Gastrocnemius medialis (tissue), 4 donors: ENCODE measurements around the gene BOD1L1. TPM values are rescaled to one million over a fixed set of nuclear protein-coding genes. Genes with fewer than 3 reads are reported as not detected.

Experiments used
- ATAC-seq, 2 donors: fragments of 150-250 bp; one replicate each; pipeline ENCODE4 v1.9.1; 2016
- DNase-seq, 2 donors: peaks; one replicate each; pipeline ENCODE4 v3.0.0-alpha.2; 2019
- H3K27ac ChIP-seq, 4 donors: fragments of 200-600 bp; sonication (generic); 1 replicate in 1 of 4; 2 replicates in 3 of 4; pipeline ENCODE4 v1.5.1; 2016 to 2018; ENCODE audit warnings: mild to moderate bottlenecking in 2 of 4, moderate library complexity in 1 of 4
- H3K27me3 ChIP-seq, 3 donors: fragments of 200-600 bp; sonication (generic) in 2 of 3; 1 replicate in 1 of 3; 2 replicates in 2 of 3; pipeline versions ENCODE4 v1.5.1 to v1.6.0; 2016 to 2019; ENCODE audit warnings: mild to moderate bottlenecking in 1 of 3, moderate library complexity in 1 of 3
- H3K36me3 ChIP-seq, 2 donors: fragments of 200-600 bp; sonication (generic) in 1 of 2; one replicate each; pipeline ENCODE4 v1.5.1; 2017 to 2018
- H3K4me1 ChIP-seq, 2 donors: fragments of 200-600 bp; sonication (generic) in 1 of 2; one replicate each; pipeline ENCODE4 v1.5.1; 2016 to 2017; ENCODE audit warnings: mild to moderate bottlenecking in 2 of 2
- H3K4me3 ChIP-seq, 4 donors: fragments of 200-600 bp; sonication (generic) in 3 of 4; 1 replicate in 1 of 4; 2 replicates in 3 of 4; pipeline ENCODE4 v1.5.1; 2016 to 2019; ENCODE audit warnings: mild to moderate bottlenecking in 2 of 4
- H3K9me3 ChIP-seq, 3 donors: fragments of 200-600 bp; sonication (generic) in 2 of 3; 1 replicate in 1 of 3; 2 replicates in 2 of 3; pipeline ENCODE4 v1.5.1; 2016 to 2019
- POLR2A ChIP-seq, 2 donors: fragments of 450-650 bp; IDR thresholded peaks; one replicate each; pipeline ENCODE4 v1.6.1; 2017; ENCODE audit warnings: antibody characterized with exemption in 2 of 2, mild to moderate bottlenecking in 2 of 2, moderate library complexity in 2 of 2
- in situ Hi-C, 4 donors: fragments of 200-750 bp; cut with MboI; loops; one replicate each; pipeline versions ENCODE4 v1.15.0 to v1.8.0; 2017; ENCODE audit warnings: low sequenced_read_pairs in 4 of 4
- intact Hi-C: fragments of 100-400 bp; cut with DNase I; formaldehyde crosslinking; loops from one replicate; pipeline ENCODE4 v1.15.1; 2023; ENCODE audit warnings: low total_unique reads
- total RNA-seq, 4 donors: library from RNA; depleted of rRNA; stranded (reverse); fragments of >200 nt; gene quantifications; one replicate each; pipeline versions ENCODE4 v1.1.0 to v1.2.3, GENCODE V29; 2016
- TF ChIP-seq, protein P1 (sequence below), 5 experiments: fragments of 450-650 bp in 3 of 5; fragments of 200-600 bp in 2 of 5; sonication (generic) in 2 of 5; IDR thresholded peaks in 4 of 5; conservative IDR thresholded peaks in 1 of 5; 1 replicate in 4 of 5; 2 replicates in 1 of 5; pipeline ENCODE4 v1.5.1; 2016 to 2019; ENCODE audit warnings: antibody characterized with exemption in 5 of 5, mild to moderate bottlenecking in 3 of 5, moderate library complexity in 3 of 5

Gene BOD1L1
- total RNA-seq, 4 donors from 2014 or later: 11.9 to 14.7 (median 13.0) TPM

DNA sequence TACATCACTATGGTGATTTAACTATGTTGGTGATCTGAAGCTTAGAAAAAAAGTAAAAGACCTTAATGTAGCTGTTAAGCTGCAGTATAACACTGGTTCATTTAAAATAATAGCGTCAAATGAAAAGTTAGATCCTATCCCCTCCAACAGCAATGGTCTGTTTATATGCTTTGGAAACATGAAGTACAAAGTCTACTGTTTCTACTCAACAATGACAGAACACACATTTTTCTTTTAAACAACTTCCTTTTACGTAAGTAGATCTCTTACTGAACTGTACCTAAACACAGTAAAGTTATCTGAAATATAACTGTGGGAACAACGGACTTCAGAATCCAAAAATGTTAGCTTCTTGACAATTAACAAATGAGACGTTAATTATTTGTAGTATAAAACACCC, 35.3 kb downstream of the BOD1L1 start:
- Histone ChIP-seq H3K27ac (no peak overlapping the region), H3K4me3 (no peak overlapping the region), H3K4me1 (no peaks in the 10 kb centered on the region), H3K27me3 (no peaks in the 10 kb centered on the region), H3K9me3 (no peaks in the 10 kb centered on the region), H3K36me3 (peaks cover 2 to 88% of the 10 kb centered on the region in 2 donors)
- no peak for ATAC-seq
- in situ Hi-C loops: no loop called here
- intact Hi-C loops: no loop called here
- DNase-seq: no peak
- TF ChIP-seq, protein P1, sequence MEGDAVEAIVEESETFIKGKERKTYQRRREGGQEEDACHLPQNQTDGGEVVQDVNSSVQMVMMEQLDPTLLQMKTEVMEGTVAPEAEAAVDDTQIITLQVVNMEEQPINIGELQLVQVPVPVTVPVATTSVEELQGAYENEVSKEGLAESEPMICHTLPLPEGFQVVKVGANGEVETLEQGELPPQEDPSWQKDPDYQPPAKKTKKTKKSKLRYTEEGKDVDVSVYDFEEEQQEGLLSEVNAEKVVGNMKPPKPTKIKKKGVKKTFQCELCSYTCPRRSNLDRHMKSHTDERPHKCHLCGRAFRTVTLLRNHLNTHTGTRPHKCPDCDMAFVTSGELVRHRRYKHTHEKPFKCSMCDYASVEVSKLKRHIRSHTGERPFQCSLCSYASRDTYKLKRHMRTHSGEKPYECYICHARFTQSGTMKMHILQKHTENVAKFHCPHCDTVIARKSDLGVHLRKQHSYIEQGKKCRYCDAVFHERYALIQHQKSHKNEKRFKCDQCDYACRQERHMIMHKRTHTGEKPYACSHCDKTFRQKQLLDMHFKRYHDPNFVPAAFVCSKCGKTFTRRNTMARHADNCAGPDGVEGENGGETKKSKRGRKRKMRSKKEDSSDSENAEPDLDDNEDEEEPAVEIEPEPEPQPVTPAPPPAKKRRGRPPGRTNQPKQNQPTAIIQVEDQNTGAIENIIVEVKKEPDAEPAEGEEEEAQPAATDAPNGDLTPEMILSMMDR (IDR thresholded peaks at IDR 0.05 in 4 of 5, conservative IDR thresholded peaks at IDR 0.05 in 1 of 5): no peak
- no peak for TF ChIP-seq POLR2A (IDR thresholded peaks at IDR 0.05)

DNA sequence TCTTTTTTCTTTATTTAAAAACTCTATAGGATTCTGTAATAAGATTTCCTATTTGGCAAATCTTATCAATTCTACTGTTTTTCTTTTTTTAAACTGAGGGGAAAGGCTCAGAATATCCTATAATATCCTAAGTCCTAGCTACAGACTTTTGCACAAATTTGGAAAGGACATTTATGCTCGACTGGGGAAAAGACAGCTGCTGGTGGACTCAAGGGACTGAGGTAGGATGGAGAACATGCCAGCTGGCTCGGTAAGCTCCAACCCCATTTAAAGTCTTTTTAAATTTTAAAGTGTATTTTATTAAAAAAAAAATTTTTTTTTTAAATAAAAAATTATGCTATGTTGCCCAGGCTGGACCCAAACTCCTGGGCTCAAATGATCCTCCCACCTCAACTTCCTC, 36.8 kb downstream of the BOD1L1 start:
- Histone ChIP-seq H3K27me3 (no peaks in the 10 kb centered on the region), H3K27ac (no peak overlapping the region), H3K9me3 (no peaks in the 10 kb centered on the region), H3K4me3 (no peak overlapping the region), H3K36me3 (peaks cover 2 to 92% of the 10 kb centered on the region in 2 donors), H3K4me1 (no peaks in the 10 kb centered on the region)
- intact Hi-C loops (no loop called here), in situ Hi-C loops (no loop called here)
- ATAC-seq (no peak), DNase-seq (no peak)
- TF ChIP-seq, protein P1 (IDR thresholded peaks at IDR 0.05 in 4 of 5, conservative IDR thresholded peaks at IDR 0.05 in 1 of 5): no peak
- TF ChIP-seq POLR2A (IDR thresholded peaks at IDR 0.05): no peak

DNA sequence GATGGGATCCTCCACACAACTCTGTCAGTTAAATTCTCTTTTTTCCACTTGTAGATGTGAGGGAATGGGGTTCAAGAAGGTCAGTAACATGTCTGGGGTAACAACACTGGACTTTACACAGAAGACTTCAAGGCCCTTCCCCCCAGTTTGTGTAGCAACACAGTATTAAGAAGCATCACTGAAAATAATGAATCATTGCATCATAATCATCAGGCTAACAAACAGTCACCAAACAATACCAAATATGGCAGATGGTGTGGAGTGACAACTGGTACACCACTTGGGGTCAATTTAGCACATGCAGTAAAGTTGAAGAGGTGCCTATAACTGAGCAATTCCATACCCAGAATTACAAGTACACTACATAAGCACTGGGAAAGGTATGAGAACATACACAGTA, 38.6 kb downstream of the BOD1L1 start:
- Histone ChIP-seq H3K9me3 (no peaks in the 10 kb centered on the region), H3K4me3 (no peak overlapping the region), H3K36me3 (peaks cover 2 to 80% of the 10 kb centered on the region in 2 donors), H3K27me3 (no peaks in the 10 kb centered on the region), H3K4me1 (no peaks in the 10 kb centered on the region), H3K27ac (no peak overlapping the region)
- DNase-seq (no peak), ATAC-seq (no peak)
- intact Hi-C loops (no loop called here), in situ Hi-C loops (no loop called here)
- TF ChIP-seq, protein P1 (IDR thresholded peaks at IDR 0.05 in 4 of 5, conservative IDR thresholded peaks at IDR 0.05 in 1 of 5): no peak
- no peak for TF ChIP-seq POLR2A (IDR thresholded peaks at IDR 0.05)

- Histone ChIP-seq H3K36me3 (peaks cover 3 to 83% of the 10 kb centered on the region in 2 donors), H3K4me1 (no peaks in the 10 kb centered on the region), H3K27me3 (no peaks in the 10 kb centered on the region), H3K9me3 (no peaks in the 10 kb centered on the region), H3K27ac (no peak overlapping the region), H3K4me3 (no peak overlapping the region)
- DNase-seq (no peak), ATAC-seq (no peak)
- intact Hi-C loops: no loop called here
- in situ Hi-C loops: no loop called here
- TF ChIP-seq, protein P1 (IDR thresholded peaks at IDR 0.05 in 4 of 5, conservative IDR thresholded peaks at IDR 0.05 in 1 of 5): no peak
- TF ChIP-seq POLR2A (IDR thresholded peaks at IDR 0.05): no peak
Measured at GRCh38 chr4:13584481-13584880, 43.0 kb downstream of the BOD1L1 start.

DNA sequence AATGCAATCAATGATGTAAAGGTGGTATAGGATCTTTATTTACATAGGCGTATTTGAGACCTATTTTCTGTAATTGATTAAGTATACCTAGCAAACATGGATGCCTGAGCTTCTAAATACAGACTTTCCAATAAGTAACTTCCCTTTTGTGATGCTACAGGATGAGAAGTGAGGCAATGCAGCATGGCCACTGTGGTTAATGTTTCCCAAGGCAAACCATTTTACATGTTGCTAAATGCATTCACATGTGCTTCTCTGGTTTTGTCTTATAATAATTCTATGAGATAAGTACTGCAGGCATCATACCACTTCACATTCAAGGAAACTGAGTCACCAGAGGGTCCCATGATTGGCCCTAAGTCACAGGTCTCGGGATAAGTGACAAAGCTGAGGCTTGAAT, 47.5 kb downstream of the BOD1L1 start:
- intact Hi-C loops: no loop called here
- H3K27me3 ChIP-seq: no peaks in the 10 kb centered on the region
- TF ChIP-seq, protein P1 (IDR thresholded peaks at IDR 0.05 in 4 of 5, conservative IDR thresholded peaks at IDR 0.05 in 1 of 5): no peak
- TF ChIP-seq POLR2A (IDR thresholded peaks at IDR 0.05): no peak
- H3K4me3 ChIP-seq: no peak overlapping the region
- H3K36me3 ChIP-seq: peaks cover 3 to 84% of the 10 kb centered on the region in 2 donors
- no peaks in the 10 kb centered on the region for H3K4me1 ChIP-seq
- ATAC-seq: no peak
- no peak overlapping the region for H3K27ac ChIP-seq
- in situ Hi-C loops: no loop called here
- DNase-seq: no peak
- no peaks in the 10 kb centered on the region for H3K9me3 ChIP-seq
